ENCODE measurements around the gene CCDC24.

The CCDC24 gene

DNA sequence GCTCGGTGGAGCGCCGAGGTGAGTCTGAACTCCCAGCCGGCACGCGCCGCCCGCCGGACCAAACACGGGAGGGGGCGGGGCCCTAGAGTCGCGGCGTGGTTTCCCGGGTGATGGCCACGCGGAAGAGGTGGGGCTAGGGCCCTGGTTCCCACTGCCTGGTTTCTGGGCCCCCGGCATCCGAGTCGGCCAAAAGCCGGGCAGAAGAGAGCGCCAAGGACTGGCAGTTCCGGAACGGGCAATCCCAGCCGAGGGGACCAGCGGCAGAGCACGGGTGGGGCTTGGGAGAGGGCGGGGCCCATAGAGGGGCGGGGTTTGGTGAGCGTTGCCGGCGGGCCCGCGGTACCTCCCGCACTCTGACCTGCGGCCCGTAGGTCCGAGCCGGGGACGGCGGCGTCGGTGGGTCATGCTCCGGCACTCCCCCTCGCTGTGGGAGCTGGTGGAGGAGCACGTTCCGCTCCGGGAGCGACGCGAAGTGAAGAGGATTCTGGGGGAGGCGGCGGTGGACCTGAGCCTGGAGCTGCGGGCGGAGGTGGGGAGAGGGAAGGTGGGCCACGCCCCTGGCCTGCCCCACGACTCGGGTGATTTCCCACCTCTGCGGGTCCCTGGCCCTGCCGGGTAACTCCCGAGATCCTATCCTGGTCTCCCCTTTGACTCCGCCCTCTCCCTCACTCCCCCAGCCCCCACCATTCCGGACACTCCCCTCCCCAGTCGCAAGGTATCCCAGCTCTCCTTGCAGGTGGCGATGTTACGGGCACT, at the start of gene CCDC24:
CCDC24 (plus strand) TSS at position 124 of the 756 bp plus-strand sequence; CDS start at position 404, 280 bp downstream.
- peak within 1 kb of the TSS; percentile 60 for H3K4me3 ChIP-seq (ENCODE audit: low read depth, low read length)
- TF ChIP-seq, protein P1, sequence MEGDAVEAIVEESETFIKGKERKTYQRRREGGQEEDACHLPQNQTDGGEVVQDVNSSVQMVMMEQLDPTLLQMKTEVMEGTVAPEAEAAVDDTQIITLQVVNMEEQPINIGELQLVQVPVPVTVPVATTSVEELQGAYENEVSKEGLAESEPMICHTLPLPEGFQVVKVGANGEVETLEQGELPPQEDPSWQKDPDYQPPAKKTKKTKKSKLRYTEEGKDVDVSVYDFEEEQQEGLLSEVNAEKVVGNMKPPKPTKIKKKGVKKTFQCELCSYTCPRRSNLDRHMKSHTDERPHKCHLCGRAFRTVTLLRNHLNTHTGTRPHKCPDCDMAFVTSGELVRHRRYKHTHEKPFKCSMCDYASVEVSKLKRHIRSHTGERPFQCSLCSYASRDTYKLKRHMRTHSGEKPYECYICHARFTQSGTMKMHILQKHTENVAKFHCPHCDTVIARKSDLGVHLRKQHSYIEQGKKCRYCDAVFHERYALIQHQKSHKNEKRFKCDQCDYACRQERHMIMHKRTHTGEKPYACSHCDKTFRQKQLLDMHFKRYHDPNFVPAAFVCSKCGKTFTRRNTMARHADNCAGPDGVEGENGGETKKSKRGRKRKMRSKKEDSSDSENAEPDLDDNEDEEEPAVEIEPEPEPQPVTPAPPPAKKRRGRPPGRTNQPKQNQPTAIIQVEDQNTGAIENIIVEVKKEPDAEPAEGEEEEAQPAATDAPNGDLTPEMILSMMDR (IDR thresholded peaks at IDR 0.05; ENCODE audit: low read depth, low read length): no peak

DNA sequence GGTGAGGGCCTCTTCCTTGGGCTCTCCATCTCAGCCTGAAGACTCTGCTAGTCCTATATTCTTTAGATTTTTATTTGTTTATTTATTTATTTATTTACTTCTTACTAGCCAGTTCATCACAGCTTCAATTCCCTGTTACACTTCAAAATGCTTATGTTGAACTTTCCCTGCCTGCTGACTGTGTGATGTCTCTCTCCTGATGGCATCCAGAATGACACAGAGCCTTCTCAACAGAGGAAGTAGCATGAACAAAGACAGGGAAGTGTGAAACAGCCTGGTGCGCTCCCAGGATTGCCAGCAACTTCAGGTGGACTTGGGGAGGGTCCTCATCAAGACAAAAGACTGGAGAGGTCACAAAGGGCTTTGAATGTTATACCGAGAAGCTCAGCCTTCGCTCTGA, 49.0 kb upstream of the CCDC24 start:
- TF ChIP-seq, protein P1 (IDR thresholded peaks at IDR 0.05; ENCODE audit: low read depth, low read length): no peak
- H3K4me3 ChIP-seq (ENCODE audit: low read depth, low read length): no peak overlapping the region

DNA sequence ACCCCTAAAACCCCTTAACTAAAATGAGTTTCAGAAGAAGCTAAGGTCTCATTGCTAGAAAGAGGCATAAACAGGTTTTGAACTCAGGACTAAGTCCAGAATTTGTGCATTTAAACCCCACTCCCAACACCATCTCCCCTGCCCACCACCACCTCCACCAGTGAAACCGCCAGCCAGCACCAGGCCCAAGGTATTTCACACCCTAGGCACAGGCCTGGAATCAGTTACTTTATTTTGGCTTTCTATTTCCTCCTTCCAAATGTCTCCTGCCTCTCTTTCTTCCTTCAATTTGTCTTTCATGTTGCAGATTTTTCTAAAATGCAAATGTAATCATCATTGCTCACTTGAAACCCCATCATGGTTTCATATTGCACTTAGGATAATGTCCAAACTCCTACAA, 46.5 kb upstream of the CCDC24 start:
- no peak overlapping the region for H3K4me3 ChIP-seq (ENCODE audit: low read depth, low read length)
- TF ChIP-seq, protein P1 (IDR thresholded peaks at IDR 0.05; ENCODE audit: low read depth, low read length): no peak

DNA sequence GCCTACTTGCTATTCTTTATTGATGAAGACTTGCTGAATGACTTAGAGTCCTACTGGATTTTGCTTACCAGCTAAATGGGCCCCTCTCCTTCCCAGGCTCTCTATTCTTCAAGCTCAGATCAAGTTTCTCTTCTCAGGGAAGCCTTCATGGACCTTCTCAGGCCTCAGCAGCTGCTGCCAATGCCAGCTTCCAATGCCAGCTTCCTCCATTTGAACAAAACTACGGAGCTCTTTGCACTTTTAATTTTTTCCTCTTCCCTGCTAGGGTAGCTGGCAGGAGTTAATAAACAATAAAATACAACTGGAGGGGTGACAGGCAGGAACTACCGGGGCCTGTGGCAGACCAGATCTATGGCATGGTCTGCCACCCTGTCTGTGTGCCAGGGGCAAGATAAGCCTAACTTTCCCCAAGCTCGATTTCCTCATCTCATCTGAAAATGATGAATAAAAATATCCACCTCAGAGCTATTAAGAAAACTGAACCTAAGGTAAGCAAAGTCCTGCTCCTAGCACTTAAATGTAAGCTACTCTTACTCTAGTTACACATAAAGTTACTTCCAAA, 45.6 kb upstream of the CCDC24 start:
- H3K4me3 ChIP-seq (ENCODE audit: low read depth, low read length): peak overlapping the region; percentile 88
- TF ChIP-seq, protein P1 (IDR thresholded peaks at IDR 0.05; ENCODE audit: low read depth, low read length): no peak

DNA sequence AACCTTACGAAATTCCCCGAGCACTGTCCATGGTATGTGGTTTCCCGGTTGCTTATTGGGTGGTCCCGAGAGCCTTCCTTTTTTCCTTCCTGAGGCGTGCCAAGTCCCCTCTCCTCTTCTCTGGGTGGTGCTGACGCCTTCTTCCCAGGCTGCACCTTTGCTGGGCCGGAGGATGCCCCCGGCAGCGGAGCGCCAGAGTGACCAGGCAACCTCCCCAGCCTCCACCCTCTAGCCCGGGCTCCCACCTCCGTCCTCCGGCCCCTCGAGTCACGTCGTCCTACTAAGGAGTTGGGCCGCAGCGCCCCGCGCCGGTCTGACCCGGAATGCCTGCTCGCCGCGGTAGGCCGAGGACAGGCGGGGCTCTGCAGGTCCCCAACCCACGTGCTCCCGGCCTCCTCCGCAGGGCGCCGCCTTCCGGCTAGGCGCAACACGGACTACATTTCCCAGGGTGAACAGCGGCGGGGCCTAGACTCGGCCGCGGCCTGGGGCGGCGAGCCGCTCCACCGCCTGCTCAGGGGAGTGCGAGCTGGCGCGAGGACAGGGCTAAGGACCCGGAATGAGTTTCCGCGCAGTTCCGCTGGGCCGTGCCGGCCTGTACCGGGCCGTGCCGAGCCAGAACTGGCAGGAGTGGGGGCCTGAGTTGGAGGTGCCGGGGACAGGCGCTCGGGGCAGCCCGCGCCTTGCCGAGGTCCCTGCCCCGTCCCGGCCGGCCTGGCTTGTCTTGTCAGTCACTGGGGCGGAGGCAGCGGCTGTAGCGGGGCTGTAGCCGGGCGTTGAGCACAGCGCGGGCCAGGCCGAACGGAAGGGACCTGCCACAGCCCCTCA, 45.0 kb upstream of the CCDC24 start, which contains the start of gene IPO13:
IPO13 (plus strand) TSS at position 715 of the 825 bp plus-strand sequence. CDS start 651 bp downstream, outside the sequence.
- peak within 1 kb of the TSS; percentile 88 for H3K4me3 ChIP-seq (ENCODE audit: low read depth, low read length)
- TF ChIP-seq, protein P1 (IDR thresholded peaks at IDR 0.05; ENCODE audit: low read depth, low read length): peak; percentile 45

DNA sequence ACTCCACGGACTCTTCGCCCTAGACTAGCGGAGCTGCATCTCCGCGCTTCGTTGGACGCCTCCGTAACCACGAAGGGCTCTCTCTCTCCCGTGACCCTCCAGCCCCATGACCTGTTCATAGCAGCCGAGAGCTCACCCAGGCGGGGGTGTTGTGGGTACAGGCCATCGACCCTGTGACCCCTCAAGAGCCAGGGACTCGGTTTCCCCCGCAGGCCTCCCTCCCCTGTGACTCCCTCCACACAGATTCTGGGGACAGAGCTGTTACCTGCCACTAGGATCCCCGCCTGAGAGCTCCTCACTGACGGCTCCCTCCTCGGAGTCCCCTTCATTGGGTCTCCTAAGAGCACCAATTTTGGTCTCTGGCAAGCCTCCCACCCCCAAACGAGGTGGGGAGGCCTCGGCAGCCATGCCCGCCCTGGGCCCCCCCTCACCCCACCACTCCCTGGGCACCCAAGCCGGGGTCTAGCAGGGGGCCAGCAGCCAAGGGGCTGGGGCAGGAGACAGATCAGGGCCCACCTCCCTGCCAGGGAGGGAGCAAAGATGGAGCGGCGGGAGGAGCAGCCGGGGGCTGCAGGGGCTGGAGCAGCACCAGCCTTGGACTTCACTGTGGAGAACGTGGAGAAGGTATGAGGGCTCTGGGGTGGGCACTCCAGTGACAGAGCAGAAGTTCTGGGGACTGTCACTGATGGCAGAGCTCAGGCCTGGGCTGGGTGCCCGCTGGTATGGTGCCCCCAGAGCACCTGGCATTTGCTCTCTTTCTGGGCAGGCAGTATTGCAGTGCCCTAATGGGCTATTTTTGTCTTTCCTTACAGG, 44.1 kb upstream of the CCDC24 start:
- peak overlapping the region; percentile 88 for H3K4me3 ChIP-seq (ENCODE audit: low read depth, low read length)
- TF ChIP-seq, protein P1 (IDR thresholded peaks at IDR 0.05; ENCODE audit: low read depth, low read length): no peak

Data from WI38 (cell line).